VCaP (cell line): ENCODE data around the gene AJUBA.
"Not testable (repeated sequence)": the region's sequence is repeated elsewhere in the genome, so short reads cannot be mapped to it uniquely, and the experiment has no call there.

ENCODE experiments used
- H3K27ac ChIP-seq: fragments of 450-650 bp; 2 replicates; pipeline ENCODE4 v1.5.1; 2017
- TF ChIP-seq, protein P1 (sequence below): fragments of 450-650 bp; conservative IDR thresholded peaks from 2 replicates; pipeline ENCODE4 v1.5.1; 2017; ENCODE audit warnings: mild to moderate bottlenecking, moderate library complexity

AJUBA gene

DNA sequence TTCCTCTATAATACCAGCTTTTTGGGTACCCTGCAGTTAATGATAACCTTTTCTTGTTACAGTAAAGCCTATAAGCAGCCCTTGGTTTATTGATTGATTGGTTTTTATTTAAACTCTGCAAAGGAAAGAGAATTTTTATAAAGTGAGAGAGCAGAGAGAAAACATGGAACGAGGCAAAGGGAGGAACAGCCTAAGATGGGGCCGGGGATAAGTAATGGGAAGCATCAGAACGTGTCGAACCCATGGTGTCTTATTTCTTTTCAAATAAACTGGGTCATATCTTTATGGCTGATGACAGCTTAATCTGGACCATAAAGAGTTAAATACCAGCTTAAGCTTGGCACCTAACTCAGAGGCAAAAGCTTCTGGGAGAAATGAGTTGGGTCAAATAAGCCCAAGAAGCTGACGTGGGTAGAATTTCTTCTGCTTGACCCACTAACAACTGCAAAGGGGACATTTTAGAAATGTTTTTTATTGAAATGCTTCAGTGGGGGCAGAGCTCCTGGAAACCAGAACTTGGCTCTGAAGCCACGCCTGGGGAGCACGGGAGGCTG is 39.6 kb upstream of the AJUBA start:
- TF ChIP-seq, protein P1, sequence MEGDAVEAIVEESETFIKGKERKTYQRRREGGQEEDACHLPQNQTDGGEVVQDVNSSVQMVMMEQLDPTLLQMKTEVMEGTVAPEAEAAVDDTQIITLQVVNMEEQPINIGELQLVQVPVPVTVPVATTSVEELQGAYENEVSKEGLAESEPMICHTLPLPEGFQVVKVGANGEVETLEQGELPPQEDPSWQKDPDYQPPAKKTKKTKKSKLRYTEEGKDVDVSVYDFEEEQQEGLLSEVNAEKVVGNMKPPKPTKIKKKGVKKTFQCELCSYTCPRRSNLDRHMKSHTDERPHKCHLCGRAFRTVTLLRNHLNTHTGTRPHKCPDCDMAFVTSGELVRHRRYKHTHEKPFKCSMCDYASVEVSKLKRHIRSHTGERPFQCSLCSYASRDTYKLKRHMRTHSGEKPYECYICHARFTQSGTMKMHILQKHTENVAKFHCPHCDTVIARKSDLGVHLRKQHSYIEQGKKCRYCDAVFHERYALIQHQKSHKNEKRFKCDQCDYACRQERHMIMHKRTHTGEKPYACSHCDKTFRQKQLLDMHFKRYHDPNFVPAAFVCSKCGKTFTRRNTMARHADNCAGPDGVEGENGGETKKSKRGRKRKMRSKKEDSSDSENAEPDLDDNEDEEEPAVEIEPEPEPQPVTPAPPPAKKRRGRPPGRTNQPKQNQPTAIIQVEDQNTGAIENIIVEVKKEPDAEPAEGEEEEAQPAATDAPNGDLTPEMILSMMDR: no peak
- no peak overlapping the region for H3K27ac ChIP-seq

DNA sequence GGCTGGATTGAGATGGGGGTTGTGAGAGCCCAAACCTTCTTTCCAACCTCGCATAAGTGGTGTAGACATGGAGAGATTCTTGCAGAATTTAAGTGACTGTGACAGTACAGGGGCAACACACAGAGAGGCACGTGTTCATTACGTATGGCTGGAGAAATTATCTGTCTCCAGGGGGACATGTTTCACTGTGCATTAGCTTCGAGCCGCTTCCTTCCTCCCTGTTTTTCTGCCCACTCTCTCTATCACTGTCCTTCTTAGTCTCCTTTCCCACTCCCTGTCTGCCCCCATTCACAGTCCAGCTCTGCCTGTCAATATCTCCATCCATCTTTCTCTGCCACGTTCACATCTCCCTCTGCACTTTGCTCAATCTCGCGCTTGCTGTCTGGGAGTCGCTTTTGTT is 39.1 kb upstream of the AJUBA start:
- no peak overlapping the region for H3K27ac ChIP-seq
- TF ChIP-seq, protein P1: no peak

DNA sequence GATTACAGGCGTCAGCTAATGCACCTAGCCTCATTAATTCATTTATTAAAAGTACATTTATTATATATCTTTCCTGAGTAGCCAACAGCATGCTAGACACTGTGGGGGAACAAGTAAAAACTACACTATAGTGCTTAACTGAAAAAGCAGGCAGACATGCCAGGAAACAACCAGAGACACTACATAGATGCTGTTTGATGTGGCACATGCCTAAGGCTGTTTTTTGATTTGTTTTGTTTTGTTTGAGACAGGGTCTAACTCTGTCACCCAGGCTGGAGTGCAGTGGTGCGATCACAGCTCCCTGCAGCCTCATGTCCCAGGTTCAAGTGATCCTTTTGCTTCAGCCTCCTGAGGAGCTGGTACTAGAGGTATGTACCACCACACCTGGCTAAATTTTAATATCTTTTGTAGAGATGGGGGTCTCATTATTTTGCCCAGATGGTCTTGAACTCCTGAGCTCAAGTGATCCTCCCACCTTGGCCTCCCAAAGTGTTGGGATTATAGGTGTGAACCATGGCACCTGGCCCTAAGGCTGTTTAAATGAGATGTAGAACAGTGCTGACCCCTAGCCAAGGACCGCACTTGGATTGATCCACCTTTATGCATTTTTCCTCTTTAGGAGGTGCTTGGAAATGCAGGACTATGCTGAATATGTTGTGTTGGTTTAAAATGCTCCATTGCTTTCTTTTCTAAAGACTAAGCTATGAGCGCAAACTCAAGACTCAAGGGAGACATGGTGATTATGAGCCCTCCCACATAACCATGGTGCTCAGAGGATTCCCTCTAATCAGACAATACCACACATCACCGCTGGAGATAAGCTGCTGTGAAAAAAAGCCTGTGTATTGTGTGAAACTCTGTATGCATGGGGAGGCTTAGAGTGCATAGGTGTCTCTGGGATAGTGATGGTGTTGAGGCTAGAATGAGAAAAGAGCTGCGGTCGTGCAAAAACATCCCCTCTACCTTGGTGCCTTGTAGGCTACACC is 38.1 kb upstream of the AJUBA start:
- no peak overlapping the region for H3K27ac ChIP-seq

DNA sequence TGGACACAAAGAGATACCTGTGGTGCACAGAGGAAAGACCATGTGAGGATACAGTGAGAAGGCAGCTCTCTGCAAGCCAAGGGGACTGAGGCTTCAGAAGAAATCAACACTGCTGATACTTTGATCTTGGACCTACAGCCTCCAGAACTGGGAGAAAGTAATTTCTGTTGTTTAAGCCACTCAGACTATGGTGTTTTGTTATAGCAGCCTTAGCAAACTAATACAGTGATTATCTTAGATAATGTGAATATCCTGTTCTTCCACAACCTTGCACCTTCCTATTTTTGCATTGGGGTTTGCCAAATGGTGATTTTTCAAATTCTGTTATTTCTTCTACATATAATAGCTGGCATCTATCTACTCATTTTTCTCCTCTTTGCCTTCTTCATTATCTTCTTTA is 35.8 kb upstream of the AJUBA start:
- no peak overlapping the region for H3K27ac ChIP-seq
- TF ChIP-seq, protein P1: no peak

More for the DNA sequence above, 38.1 kb upstream of the AJUBA start:
- TF ChIP-seq, protein P1: no peak

DNA sequence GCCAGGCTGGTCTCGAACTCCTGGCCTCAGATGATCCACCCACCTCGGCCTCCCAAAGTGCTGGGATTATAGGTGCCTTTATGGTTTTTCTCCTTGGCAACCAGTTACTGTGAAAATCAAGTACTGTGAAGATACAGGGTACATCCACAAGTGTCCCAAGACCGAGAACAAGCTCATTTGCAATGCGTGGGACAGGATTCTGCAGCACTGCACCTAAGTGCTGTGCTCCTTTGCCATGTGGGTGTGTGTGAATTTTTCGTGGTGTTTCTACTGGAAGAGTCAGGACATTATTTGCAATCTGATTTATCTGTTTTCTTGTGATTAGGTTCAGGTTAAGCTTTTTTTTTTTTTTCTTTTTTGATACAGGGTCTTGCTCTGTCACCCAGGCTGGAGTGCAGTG is 34.7 kb upstream of the AJUBA start:
- TF ChIP-seq, protein P1: no peak
- H3K27ac ChIP-seq: no peak overlapping the region

DNA sequence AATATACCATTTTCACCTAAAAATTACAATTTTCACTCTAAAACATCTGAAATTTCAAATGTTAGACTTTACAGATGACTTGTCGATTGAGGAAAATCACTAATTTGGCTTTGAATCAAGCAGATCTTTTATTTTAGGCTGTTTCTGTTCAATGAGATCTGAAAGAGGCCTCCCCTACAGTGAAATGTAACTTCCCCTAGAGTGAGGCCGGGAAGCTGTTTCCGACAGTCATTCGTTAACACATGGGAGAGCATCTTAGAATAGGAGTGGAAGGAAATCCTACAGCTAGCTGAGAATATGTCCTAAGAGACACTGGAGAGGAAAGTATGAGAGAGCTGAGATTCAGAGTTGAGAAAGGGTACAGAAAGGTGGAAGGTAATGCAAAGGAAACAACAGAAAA is 33.3 kb upstream of the AJUBA start:
- no peak overlapping the region for H3K27ac ChIP-seq
- TF ChIP-seq, protein P1: no peak

DNA sequence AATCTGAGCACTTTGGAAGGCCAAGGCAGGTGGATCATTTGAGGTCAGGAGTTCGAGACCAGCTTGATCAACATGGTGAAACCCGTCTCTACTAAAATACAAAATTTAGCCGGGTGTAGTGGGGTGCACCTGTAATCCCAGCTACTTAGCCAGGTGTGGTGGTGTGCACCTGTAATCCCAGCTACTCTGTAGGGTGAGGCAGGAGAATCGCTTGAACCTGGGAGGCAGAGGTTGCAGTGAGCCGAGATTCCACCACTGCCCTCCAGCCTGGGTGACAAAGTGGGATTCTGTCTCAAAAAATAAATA is 31.4 kb upstream of the AJUBA start:
- H3K27ac ChIP-seq: not testable (repeated sequence)
